GM13977 (cell line): ENCODE measurements around the gene PIAS4.

Experiments used
- DNase-seq: peaks from one replicate; pipeline ENCODE4 v3.0.0; 2012; ENCODE audit warnings: low spot score
- CTCF ChIP-seq: IDR thresholded peaks from 2 replicates; pipeline ENCODE4 v1.5.1; 2012; ENCODE audit warnings: mild to moderate bottlenecking, control low read depth; ENCODE audit not compliant: insufficient read depth; ENCODE audit errors: extremely low read depth, missing control alignments
- in situ Hi-C: fragments of 300-500 bp; cut with MboI; formaldehyde crosslinking; loops from one replicate; pipeline ENCODE4 v1.12.0; 2022; ENCODE audit warnings: low sequenced_read_pairs, low pct_unique_long_range_greater_than_20kb, mixed read lengths, inconsistent platforms; ENCODE audit not compliant: unreplicated experiment

The PIAS4 gene

GRCh38 chr19:4065430-4066175 is 58.1 kb downstream of the PIAS4 start:
- TF ChIP-seq CTCF, result no peak
- in situ Hi-C loops, result no loop called here
- DNase-seq, result peak; percentile 100

- DNase-seq, result no peak
- no peak for TF ChIP-seq CTCF
- in situ Hi-C loops, result no loop called here
Measured at GRCh38 chr19:4066176-4066606, 58.7 kb downstream of the PIAS4 start.

GRCh38 chr19:4066682-4067395 is 59.3 kb downstream of the PIAS4 start, which contains the start of gene ZBTB7A:
Gene ZBTB7A, minus strand, starts transcription at chr19:4066899. Its CDS starts 11,667 bp downstream, at chr19:4055232.
- TF ChIP-seq CTCF, result no peak
- DNase-seq, result peak; percentile 87
- in situ Hi-C loops, result no loop called here

GRCh38 chr19:4067396-4068046 is 60.0 kb downstream of the PIAS4 start:
- TF ChIP-seq CTCF, result no peak
- DNase-seq, result no peak
- in situ Hi-C loops, result no loop called here

- DNase-seq, result no peak
- TF ChIP-seq CTCF, result no peak
- in situ Hi-C loops, result no loop called here
Measured at GRCh38 chr19:4068047-4068966, 60.8 kb downstream of the PIAS4 start.
